ENCODE results near the gene TENM4. TPM values are rescaled to one million over a fixed set of nuclear protein-coding genes. Genes with fewer than 3 reads are reported as not detected.

Gene TENM4
- polyA plus RNA-seq, 1 experiment, result 5.5 TPM

DNA sequence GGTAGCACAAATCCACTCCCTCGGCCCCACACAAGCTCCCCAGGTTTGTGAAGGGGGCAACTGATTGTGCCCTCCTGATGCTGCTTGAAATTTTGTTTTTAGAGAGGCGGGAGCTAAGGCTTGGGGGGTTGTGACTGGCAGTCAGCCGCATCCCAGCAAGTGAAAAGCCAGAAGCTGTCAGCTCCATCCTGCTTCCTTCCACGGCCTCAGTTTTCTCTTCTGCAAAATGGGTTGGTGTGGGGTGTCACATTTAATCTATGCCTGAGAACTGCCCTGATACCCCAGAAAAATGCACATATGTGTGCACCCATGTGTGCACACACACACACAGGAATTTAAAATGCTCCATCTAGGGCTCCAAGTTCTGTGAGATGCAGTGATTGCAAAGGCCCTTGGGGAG lies 358.6 kb downstream of the TENM4 start:
- Histone ChIP-seq H3K9me3 (ENCODE audit: control insufficient read depth, insufficient read depth, low read length) (no peaks in the 10 kb centered on the region), H3K27me3 (ENCODE audit: control insufficient read depth, insufficient read depth, low read length) (no peaks in the 10 kb centered on the region), H3K27ac (ENCODE audit: low read depth, low read length) (no peak overlapping the region), H3K4me3 (ENCODE audit: low read depth, low read length) (no peak overlapping the region)
- ChIA-PET POLR2A (no interaction called here), CTCF (interaction anchor here (2.2 kb wide), 1 partner anchor 436 kb away, joined by 11 read pairs; no protein-coding TSS in a partner anchor)
- DNase-seq (ENCODE audit: low read depth, low spot score), result no peak
- TF ChIP-seq, protein P1, sequence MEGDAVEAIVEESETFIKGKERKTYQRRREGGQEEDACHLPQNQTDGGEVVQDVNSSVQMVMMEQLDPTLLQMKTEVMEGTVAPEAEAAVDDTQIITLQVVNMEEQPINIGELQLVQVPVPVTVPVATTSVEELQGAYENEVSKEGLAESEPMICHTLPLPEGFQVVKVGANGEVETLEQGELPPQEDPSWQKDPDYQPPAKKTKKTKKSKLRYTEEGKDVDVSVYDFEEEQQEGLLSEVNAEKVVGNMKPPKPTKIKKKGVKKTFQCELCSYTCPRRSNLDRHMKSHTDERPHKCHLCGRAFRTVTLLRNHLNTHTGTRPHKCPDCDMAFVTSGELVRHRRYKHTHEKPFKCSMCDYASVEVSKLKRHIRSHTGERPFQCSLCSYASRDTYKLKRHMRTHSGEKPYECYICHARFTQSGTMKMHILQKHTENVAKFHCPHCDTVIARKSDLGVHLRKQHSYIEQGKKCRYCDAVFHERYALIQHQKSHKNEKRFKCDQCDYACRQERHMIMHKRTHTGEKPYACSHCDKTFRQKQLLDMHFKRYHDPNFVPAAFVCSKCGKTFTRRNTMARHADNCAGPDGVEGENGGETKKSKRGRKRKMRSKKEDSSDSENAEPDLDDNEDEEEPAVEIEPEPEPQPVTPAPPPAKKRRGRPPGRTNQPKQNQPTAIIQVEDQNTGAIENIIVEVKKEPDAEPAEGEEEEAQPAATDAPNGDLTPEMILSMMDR (IDR thresholded peaks at IDR 0.05; ENCODE audit: low read depth, low read length), result no peak

- Histone ChIP-seq H3K27me3 (ENCODE audit: control insufficient read depth, insufficient read depth, low read length) (no peaks in the 10 kb centered on the region), H3K4me3 (ENCODE audit: low read depth, low read length) (no peak overlapping the region), H3K27ac (ENCODE audit: low read depth, low read length) (no peak overlapping the region), H3K9me3 (ENCODE audit: control insufficient read depth, insufficient read depth, low read length) (no peaks in the 10 kb centered on the region)
- ChIA-PET CTCF (interaction anchor here (2.2 kb wide), 1 partner anchor 436 kb away, joined by 11 read pairs; no protein-coding TSS in a partner anchor), POLR2A (no interaction called here)
- TF ChIP-seq, protein P1 (IDR thresholded peaks at IDR 0.05; ENCODE audit: low read depth, low read length), result no peak
- no peak for DNase-seq (ENCODE audit: low read depth, low spot score)
These were observed 359.3 kb downstream of the TENM4 start for GRCh38 chr11:79081471-79082031.

- Histone ChIP-seq H3K27me3 (ENCODE audit: control insufficient read depth, insufficient read depth, low read length) (no peaks in the 10 kb centered on the region), H3K4me3 (ENCODE audit: low read depth, low read length) (no peak overlapping the region), H3K27ac (ENCODE audit: low read depth, low read length) (no peak overlapping the region), H3K9me3 (ENCODE audit: control insufficient read depth, insufficient read depth, low read length) (peaks cover 6% of the 10 kb centered on the region; the same call in 1 of the 2 replicates)
- ChIA-PET POLR2A (no interaction called here), CTCF (interaction anchor here (1.3 to 2.2 kb wide), 2 partner anchors 435 kb away, joined by 5 to 11 read pairs; no protein-coding TSS in a partner anchor)
- no peak for DNase-seq (ENCODE audit: low read depth, low spot score)
- TF ChIP-seq, protein P1 (IDR thresholded peaks at IDR 0.05; ENCODE audit: low read depth, low read length), result no peak
These were observed 360.3 kb downstream of the TENM4 start for GRCh38 chr11:79080551-79080950.

- Histone ChIP-seq H3K4me3 (ENCODE audit: low read depth, low read length) (no peak overlapping the region), H3K9me3 (ENCODE audit: control insufficient read depth, insufficient read depth, low read length) (peaks cover 6% of the 10 kb centered on the region; the same call in 1 of the 2 replicates), H3K27ac (ENCODE audit: low read depth, low read length) (no peak overlapping the region), H3K27me3 (ENCODE audit: control insufficient read depth, insufficient read depth, low read length) (no peaks in the 10 kb centered on the region)
- TF ChIP-seq, protein P1 (IDR thresholded peaks at IDR 0.05; ENCODE audit: low read depth, low read length), result no peak
- DNase-seq (ENCODE audit: low read depth, low spot score), result no peak
- POLR2A ChIA-PET, result no interaction called here
- CTCF ChIA-PET, result interaction anchor here (0.7 to 1.3 kb wide), 3 partner anchors 15 to 434 kb away, joined by 3 to 5 read pairs (median 3); no protein-coding TSS in a partner anchor
These were observed 361.8 kb downstream of the TENM4 start for GRCh38 chr11:79078999-79079398.

DNA sequence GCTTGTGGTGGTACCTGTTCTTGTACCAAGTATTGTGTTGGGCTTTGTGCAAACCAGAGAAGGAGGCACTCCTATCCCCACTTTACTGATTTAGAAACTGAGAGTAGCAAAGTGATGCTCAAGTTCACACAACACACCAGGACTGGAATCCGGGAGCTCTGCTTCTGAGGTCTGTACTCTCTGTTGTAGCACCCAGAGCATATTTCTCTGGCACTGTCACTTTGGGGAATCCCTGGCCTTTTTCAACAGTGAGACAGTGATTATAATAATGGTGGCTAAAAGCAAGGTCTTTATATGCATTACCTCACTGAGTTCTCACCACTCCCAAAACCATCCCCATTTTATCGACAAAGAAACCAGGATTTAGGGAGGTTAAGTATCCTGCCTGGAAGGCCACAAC lies 362.4 kb downstream of the TENM4 start:
- no peaks in the 10 kb centered on the region for H3K27me3 ChIP-seq (ENCODE audit: control insufficient read depth, insufficient read depth, low read length)
- H3K4me3 ChIP-seq (ENCODE audit: low read depth, low read length), result no peak overlapping the region
- TF ChIP-seq, protein P1 (IDR thresholded peaks at IDR 0.05; ENCODE audit: low read depth, low read length), result no peak
- CTCF ChIA-PET, result interaction anchor here (0.6 to 1.6 kb wide), 2 partner anchors 433 to 1373 kb away, joined by 3 to 12 read pairs; no protein-coding TSS in a partner anchor
- peaks cover 6% of the 10 kb centered on the region; the same call in 1 of the 2 replicates for H3K9me3 ChIP-seq (ENCODE audit: control insufficient read depth, insufficient read depth, low read length)
- POLR2A ChIA-PET, result no interaction called here
- DNase-seq (ENCODE audit: low read depth, low spot score), result no peak
- no peak overlapping the region for H3K27ac ChIP-seq (ENCODE audit: low read depth, low read length)
